ENCODE data around the gene DEPDC5. TPM values are rescaled to one million over a fixed set of nuclear protein-coding genes. Genes with fewer than 3 reads are reported as not detected.

The DEPDC5 gene
- total RNA-seq, 4 donors from 2014 or later: 18.0 to 33.9 (median 23.5) TPM

DNA sequence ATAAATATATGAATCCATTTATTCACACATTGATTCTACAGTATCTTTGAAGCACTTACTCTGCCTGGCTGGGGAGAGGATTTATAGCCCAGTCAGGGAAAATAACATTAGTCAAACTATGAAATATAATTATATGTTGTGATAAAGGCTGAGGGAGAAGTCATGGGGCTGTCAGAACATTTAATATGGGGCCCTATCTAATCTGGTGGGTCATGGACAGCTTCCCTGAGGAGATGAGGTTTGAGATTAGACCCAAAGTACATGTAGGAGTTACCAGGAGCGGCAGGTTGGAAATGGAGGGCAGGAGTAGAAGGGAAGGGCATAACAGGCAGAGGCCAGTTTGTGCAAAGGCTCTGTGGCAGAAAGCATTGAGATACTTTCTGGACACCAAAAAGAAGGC is 86.2 kb downstream of the DEPDC5 start:
- H3K27ac ChIP-seq: no peak overlapping the region
- H3K36me3 ChIP-seq: peaks cover 0 to 98% (median 4%) of the 10 kb centered on the region in 3 donors
- H3K4me1 ChIP-seq: no peaks in the 10 kb centered on the region
- TF ChIP-seq EP300 (IDR thresholded peaks at IDR 0.05) (no peak), POLR2A (IDR thresholded peaks at IDR 0.05) (no peak)
- TF ChIP-seq, protein P1, sequence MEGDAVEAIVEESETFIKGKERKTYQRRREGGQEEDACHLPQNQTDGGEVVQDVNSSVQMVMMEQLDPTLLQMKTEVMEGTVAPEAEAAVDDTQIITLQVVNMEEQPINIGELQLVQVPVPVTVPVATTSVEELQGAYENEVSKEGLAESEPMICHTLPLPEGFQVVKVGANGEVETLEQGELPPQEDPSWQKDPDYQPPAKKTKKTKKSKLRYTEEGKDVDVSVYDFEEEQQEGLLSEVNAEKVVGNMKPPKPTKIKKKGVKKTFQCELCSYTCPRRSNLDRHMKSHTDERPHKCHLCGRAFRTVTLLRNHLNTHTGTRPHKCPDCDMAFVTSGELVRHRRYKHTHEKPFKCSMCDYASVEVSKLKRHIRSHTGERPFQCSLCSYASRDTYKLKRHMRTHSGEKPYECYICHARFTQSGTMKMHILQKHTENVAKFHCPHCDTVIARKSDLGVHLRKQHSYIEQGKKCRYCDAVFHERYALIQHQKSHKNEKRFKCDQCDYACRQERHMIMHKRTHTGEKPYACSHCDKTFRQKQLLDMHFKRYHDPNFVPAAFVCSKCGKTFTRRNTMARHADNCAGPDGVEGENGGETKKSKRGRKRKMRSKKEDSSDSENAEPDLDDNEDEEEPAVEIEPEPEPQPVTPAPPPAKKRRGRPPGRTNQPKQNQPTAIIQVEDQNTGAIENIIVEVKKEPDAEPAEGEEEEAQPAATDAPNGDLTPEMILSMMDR (IDR thresholded peaks at IDR 0.05): no peak
- no peak overlapping the region for H3K4me3 ChIP-seq
- no peaks in the 10 kb centered on the region for H3K27me3 ChIP-seq
- no peak for DNase-seq (ENCODE audit: low spot score in 2 of 2)
- H3K9me3 ChIP-seq: no peaks in the 10 kb centered on the region
- WGBS, 2 donors: 97 to 100% methylated on average over 1 of the region's 1 CpG

DNA sequence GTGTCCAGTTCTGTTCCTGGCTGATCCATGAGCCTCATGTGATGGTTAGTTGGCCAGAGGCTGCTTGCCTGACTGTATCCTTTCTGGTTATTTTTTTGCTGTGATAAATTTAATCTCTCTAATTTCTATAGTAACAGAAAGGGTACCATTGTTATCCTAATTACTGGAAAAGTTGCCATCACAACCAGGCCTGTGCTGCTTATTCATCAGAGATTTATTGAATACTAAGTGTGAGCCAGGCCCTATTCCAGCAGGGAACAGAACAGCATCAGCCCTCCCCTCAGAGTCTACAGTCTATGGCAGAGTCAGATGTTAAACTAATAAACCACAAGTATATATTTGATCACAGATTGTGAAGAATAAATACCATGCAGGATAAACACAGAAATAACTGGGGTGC is 86.8 kb downstream of the DEPDC5 start:
- Histone ChIP-seq H3K4me3 (no peak overlapping the region), H3K9me3 (no peaks in the 10 kb centered on the region), H3K27ac (no peak overlapping the region), H3K4me1 (no peaks in the 10 kb centered on the region), H3K36me3 (peaks cover 0 to 98% (median 8%) of the 10 kb centered on the region in 3 donors), H3K27me3 (no peaks in the 10 kb centered on the region)
- TF ChIP-seq EP300 (IDR thresholded peaks at IDR 0.05) (no peak), POLR2A (IDR thresholded peaks at IDR 0.05) (no peak)
- TF ChIP-seq, protein P1 (IDR thresholded peaks at IDR 0.05): no peak
- no peak for DNase-seq (ENCODE audit: low spot score in 2 of 2)

DNA sequence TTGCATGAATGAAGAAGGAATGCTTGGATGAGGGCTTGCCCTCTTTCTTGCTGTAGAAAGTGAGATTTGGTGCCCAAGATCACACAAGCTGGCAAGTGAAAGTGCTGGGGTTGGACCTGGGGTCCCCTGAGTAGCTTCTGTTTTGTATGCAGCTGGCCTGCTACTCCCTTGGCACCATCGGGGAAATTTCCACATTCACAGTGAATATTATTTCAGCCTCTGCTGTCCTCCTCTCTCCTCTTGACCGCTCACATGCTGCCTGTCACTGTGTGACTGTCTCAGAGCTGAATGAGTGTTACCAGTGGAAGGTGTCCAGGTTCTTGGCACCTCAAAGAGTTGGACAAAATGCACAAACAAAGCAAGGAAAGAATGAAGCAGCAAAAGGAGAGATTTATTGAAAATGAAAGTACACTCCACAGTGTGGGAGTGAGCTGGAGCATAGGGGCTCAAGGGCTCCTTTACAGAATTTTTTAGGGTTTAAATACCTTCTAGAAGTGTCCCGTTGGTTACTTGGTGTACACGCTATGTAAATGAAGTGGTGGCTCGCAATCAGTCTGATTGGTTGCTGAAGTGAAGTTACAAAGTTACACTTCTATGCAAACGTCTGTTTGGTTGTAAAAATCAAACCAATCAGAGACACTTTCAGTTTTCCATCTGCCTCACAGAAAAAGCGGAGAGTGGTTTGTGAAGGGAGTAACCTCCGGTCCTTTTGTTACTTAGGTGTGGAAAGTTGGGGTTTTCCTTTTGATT is 87.4 kb downstream of the DEPDC5 start:
- Histone ChIP-seq H3K27ac (no peak overlapping the region), H3K27me3 (no peaks in the 10 kb centered on the region), H3K4me3 (no peak overlapping the region), H3K36me3 (peaks cover 0 to 98% (median 9%) of the 10 kb centered on the region in 3 donors), H3K4me1 (no peaks in the 10 kb centered on the region), H3K9me3 (no peaks in the 10 kb centered on the region)
- TF ChIP-seq POLR2A (IDR thresholded peaks at IDR 0.05) (no peak), EP300 (IDR thresholded peaks at IDR 0.05) (no peak)
- TF ChIP-seq, protein P1 (IDR thresholded peaks at IDR 0.05): no peak
- 80 to 85% methylated on average over 8 of the region's 8 CpGs for WGBS, 2 donors
- no peak for DNase-seq (ENCODE audit: low spot score in 2 of 2)

GRCh38 chr22:31843526-31843925 is 89.7 kb downstream of the DEPDC5 start:
- Histone ChIP-seq H3K4me3 (no peak overlapping the region), H3K4me1 (no peaks in the 10 kb centered on the region), H3K9me3 (no peaks in the 10 kb centered on the region), H3K27me3 (no peaks in the 10 kb centered on the region), H3K36me3 (peaks cover 5 to 99% (median 9%) of the 10 kb centered on the region in 3 donors), H3K27ac (no peak overlapping the region)
- 84 to 91% methylated on average over 4 of the region's 4 CpGs for WGBS, 2 donors
- DNase-seq (ENCODE audit: low spot score in 2 of 2): no peak
- no peak for TF ChIP-seq EP300 (IDR thresholded peaks at IDR 0.05)

GRCh38 chr22:31844941-31845340 is 91.1 kb downstream of the DEPDC5 start:
- no peak for TF ChIP-seq EP300 (IDR thresholded peaks at IDR 0.05)
- TF ChIP-seq, protein P1 (IDR thresholded peaks at IDR 0.05): no peak
- TF ChIP-seq POLR2A (IDR thresholded peaks at IDR 0.05): no peak
- no peak for DNase-seq (ENCODE audit: low spot score in 2 of 2)
- H3K27ac ChIP-seq: no peak overlapping the region
- no peak overlapping the region for H3K4me3 ChIP-seq
- no peaks in the 10 kb centered on the region for H3K27me3 ChIP-seq
- peaks cover 5 to 99% (median 9%) of the 10 kb centered on the region in 3 donors for H3K36me3 ChIP-seq
- H3K9me3 ChIP-seq: no peaks in the 10 kb centered on the region
- WGBS, 2 donors: 95 to 97% methylated on average over 17 of the region's 17 CpGs
- H3K4me1 ChIP-seq: no peaks in the 10 kb centered on the region

All from tibial nerve (tissue), 4 donors.